ENCODE data around the gene CHCHD10.
A peak's percentile ranks its signal among the peaks of the same experiment; 100 is the strongest.

CHCHD10 gene

GRCh38 chr22:23764899-23765881 lies 2.6 kb downstream of the CHCHD10 start:
- no peak overlapping the region for H3K27ac ChIP-seq (ENCODE audit: low read length)
- H3K36me3 ChIP-seq (ENCODE audit: control insufficient read depth in 1 of 2, insufficient read depth in 2 of 2, low read length in 2 of 2), result peaks cover 0 to 4% of the 10 kb centered on the region in 2 donors
- no peak overlapping the region for H3K4me3 ChIP-seq (ENCODE audit: low read depth in 1 of 2, low read length in 2 of 2)
- H3K9me3 ChIP-seq (ENCODE audit: control insufficient read depth in 1 of 2, low read length in 2 of 2), result no peaks in the 10 kb centered on the region
- H3K4me1 ChIP-seq (ENCODE audit: control insufficient read depth in 1 of 2, insufficient read depth in 2 of 2, low read length in 2 of 2), result peaks cover 0 to 51% of the 10 kb centered on the region in 2 donors
- no peaks in the 10 kb centered on the region for H3K27me3 ChIP-seq (ENCODE audit: low read depth, low read length)

DNA sequence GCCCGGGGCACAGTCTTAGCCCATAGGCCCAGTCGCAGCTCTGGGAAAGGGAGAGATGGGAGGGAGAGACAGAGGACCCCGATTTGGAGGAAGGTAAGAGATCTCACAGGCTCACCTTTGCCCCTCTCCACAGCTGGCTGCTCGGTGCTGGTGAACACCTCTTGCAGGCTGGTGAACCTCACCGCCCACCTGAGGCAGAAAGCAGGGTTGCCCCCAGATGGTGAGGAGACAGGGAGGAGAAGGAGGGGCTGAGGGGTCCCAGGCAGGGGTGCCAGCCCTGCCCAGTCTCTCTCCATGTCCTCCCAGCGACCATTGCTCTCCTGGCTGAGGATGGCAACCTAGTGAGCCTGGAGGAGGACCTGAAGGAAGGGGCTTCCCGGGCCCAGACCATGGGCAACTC lies 3.8 kb downstream of the CHCHD10 start:
- H3K9me3 ChIP-seq (ENCODE audit: control insufficient read depth in 1 of 2, low read length in 2 of 2), result no peaks in the 10 kb centered on the region
- peaks cover 0 to 4% of the 10 kb centered on the region in 2 donors for H3K36me3 ChIP-seq (ENCODE audit: control insufficient read depth in 1 of 2, insufficient read depth in 2 of 2, low read length in 2 of 2)
- no peaks in the 10 kb centered on the region for H3K27me3 ChIP-seq (ENCODE audit: low read depth, low read length)
- H3K4me3 ChIP-seq (ENCODE audit: low read depth in 1 of 2, low read length in 2 of 2), result peak overlapping the region in 1 of 2 donors; percentile 53
- peaks cover 0 to 46% of the 10 kb centered on the region in 2 donors for H3K4me1 ChIP-seq (ENCODE audit: control insufficient read depth in 1 of 2, insufficient read depth in 2 of 2, low read length in 2 of 2)
- no peak overlapping the region for H3K27ac ChIP-seq (ENCODE audit: low read length)

DNA sequence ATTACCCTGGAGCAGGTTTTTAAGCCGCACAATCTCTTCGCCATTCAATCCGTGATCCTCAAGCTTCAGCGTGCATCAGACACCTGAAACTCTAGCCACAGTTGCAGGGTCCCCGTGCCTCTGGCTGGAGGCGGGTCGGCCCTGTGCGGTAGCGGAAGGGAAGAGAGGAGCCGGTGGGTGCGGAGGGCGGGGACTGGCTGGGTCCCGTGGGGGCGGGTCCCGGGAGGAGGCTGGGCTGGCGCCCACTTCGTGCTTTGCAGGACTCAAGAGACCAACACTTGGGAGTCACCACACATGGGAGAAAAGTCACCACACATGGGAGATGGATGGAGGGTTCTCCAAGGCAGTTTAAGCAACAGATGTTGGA lies 4.2 kb downstream of the CHCHD10 start:
- Histone ChIP-seq H3K36me3 (ENCODE audit: control insufficient read depth in 1 of 2, insufficient read depth in 2 of 2, low read length in 2 of 2) (peaks cover 0 to 4% of the 10 kb centered on the region in 2 donors), H3K9me3 (ENCODE audit: control insufficient read depth in 1 of 2, low read length in 2 of 2) (no peaks in the 10 kb centered on the region), H3K4me1 (ENCODE audit: control insufficient read depth in 1 of 2, insufficient read depth in 2 of 2, low read length in 2 of 2) (peaks cover 0 to 44% of the 10 kb centered on the region in 2 donors), H3K27me3 (ENCODE audit: low read depth, low read length) (no peaks in the 10 kb centered on the region), H3K4me3 (ENCODE audit: low read depth in 1 of 2, low read length in 2 of 2) (peak overlapping the region in 1 of 2 donors; percentile 53), H3K27ac (ENCODE audit: low read length) (no peak overlapping the region)

DNA sequence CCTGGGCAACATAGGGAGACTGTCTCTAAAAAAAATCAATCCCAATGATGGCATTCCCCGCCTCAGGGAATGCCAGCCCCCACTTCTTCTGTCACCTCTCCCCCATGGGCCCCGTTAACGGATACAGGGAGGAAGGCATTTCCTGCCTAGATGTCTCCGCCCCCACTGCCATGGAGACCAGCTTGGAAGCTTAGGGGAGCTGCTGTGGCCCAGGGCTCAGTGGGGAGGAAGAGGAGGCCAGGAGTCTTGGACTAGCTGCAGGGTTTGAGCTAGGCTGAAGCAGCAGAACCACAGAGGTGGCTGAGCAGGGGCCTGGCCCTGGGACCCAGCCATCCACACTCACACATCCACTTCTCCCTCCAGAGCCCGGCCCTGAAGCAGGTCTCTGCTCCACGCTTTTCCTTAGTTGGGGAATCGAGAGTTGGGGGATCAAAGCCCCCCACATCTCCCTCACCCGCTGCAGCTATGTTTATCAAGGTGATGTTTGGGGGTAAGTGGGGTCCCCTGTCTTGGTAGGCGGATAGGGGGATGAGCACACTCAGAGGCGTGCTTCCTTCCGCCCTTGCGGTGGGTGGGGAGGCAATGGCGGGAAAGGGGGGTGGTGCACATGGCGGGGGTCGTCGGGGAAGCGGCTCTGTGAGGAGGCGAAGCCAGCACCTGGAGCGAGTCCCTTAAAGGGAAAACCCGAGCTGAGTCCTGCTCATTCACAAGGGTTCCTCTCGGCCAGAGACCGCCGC lies 4.8 kb downstream of the CHCHD10 start, which contains the start of gene C22orf15:
Gene C22orf15 (plus strand): TSS at position 149 of the 737 bp plus-strand sequence. CDS start 317 bp downstream, at position 466.
- Histone ChIP-seq H3K36me3 (ENCODE audit: control insufficient read depth in 1 of 2, insufficient read depth in 2 of 2, low read length in 2 of 2) (peaks cover 0 to 4% of the 10 kb centered on the region in 2 donors), H3K27ac (ENCODE audit: low read length) (no peak within 1 kb of the TSS), H3K9me3 (ENCODE audit: control insufficient read depth in 1 of 2, low read length in 2 of 2) (no peaks in the 10 kb centered on the region), H3K4me3 (ENCODE audit: low read depth in 1 of 2, low read length in 2 of 2) (peak within 1 kb of the TSS in 1 of 2 donors; percentile 53), H3K27me3 (ENCODE audit: low read depth, low read length) (no peaks in the 10 kb centered on the region), H3K4me1 (ENCODE audit: control insufficient read depth in 1 of 2, insufficient read depth in 2 of 2, low read length in 2 of 2) (peaks cover 0 to 44% of the 10 kb centered on the region in 2 donors)

DNA sequence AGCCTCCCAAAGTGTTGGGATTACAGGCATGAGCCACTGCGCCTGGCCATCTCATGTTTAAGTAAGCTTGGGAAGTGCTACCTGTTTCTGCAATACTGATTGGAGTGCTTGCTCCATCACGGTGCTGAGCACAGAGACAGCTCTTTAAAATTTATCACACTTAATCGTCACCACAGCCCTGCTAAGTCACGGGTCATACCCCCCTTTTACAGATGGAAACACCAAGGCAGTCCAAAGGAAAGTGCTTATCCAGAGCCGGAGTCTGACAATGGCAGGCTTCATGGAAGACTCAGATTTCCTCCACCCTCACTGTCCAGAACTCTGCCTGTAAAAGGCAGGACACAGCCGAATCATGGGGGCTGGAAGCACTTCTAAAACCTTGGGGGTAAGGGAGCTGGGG lies 7.7 kb downstream of the CHCHD10 start:
- H3K36me3 ChIP-seq (ENCODE audit: control insufficient read depth in 1 of 2, insufficient read depth in 2 of 2, low read length in 2 of 2), result no peaks in the 10 kb centered on the region
- H3K4me1 ChIP-seq (ENCODE audit: control insufficient read depth in 1 of 2, insufficient read depth in 2 of 2, low read length in 2 of 2), result peaks cover 0 to 24% of the 10 kb centered on the region in 2 donors
- H3K27me3 ChIP-seq (ENCODE audit: low read depth, low read length), result no peaks in the 10 kb centered on the region
- H3K9me3 ChIP-seq (ENCODE audit: control insufficient read depth in 1 of 2, low read length in 2 of 2), result no peaks in the 10 kb centered on the region
- H3K4me3 ChIP-seq (ENCODE audit: low read depth in 1 of 2, low read length in 2 of 2), result no peak overlapping the region
- no peak overlapping the region for H3K27ac ChIP-seq (ENCODE audit: low read length)

- Histone ChIP-seq H3K36me3 (ENCODE audit: control insufficient read depth in 1 of 2, insufficient read depth in 2 of 2, low read length in 2 of 2) (no peaks in the 10 kb centered on the region), H3K9me3 (ENCODE audit: control insufficient read depth in 1 of 2, low read length in 2 of 2) (no peaks in the 10 kb centered on the region), H3K27me3 (ENCODE audit: low read depth, low read length) (no peaks in the 10 kb centered on the region), H3K27ac (ENCODE audit: low read length) (no peak overlapping the region), H3K4me1 (ENCODE audit: control insufficient read depth in 1 of 2, insufficient read depth in 2 of 2, low read length in 2 of 2) (peaks cover 0 to 19% of the 10 kb centered on the region in 2 donors), H3K4me3 (ENCODE audit: low read depth in 1 of 2, low read length in 2 of 2) (no peak overlapping the region)
Measured at GRCh38 chr22:23759566-23759965, 8.2 kb downstream of the CHCHD10 start.

DNA sequence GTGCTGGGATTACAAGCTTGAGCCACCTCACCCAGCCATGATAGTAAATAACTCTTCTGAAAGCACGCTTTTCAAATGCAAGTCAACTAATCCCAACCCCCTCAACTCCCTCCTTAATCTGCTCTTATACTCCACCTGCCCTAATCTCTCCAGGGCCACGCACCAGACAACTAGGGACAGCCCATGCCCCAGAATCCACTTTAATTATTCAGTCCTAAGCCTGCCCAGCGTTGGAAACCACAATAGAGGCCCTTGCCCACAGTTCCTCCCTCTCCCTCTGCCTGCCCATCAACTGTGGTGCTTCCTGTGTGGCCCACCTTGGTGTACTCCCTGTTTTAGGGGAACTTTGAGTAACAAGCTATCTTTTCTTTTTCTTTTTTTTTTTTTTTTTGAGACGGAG lies 10.9 kb downstream of the CHCHD10 start:
- H3K4me3 ChIP-seq (ENCODE audit: low read depth in 1 of 2, low read length in 2 of 2), result no peak overlapping the region
- H3K27me3 ChIP-seq (ENCODE audit: low read depth, low read length), result no peaks in the 10 kb centered on the region
- peaks cover 0 to 3% of the 10 kb centered on the region in 2 donors for H3K4me1 ChIP-seq (ENCODE audit: control insufficient read depth in 1 of 2, insufficient read depth in 2 of 2, low read length in 2 of 2)
- no peaks in the 10 kb centered on the region for H3K9me3 ChIP-seq (ENCODE audit: control insufficient read depth in 1 of 2, low read length in 2 of 2)
- no peaks in the 10 kb centered on the region for H3K36me3 ChIP-seq (ENCODE audit: control insufficient read depth in 1 of 2, insufficient read depth in 2 of 2, low read length in 2 of 2)
- no peak overlapping the region for H3K27ac ChIP-seq (ENCODE audit: low read length)

GRCh38 chr22:23755711-23756110 lies 12.1 kb downstream of the CHCHD10 start:
- no peak overlapping the region for H3K4me3 ChIP-seq (ENCODE audit: low read depth in 1 of 2, low read length in 2 of 2)
- H3K27me3 ChIP-seq (ENCODE audit: low read depth, low read length), result no peaks in the 10 kb centered on the region
- no peaks in the 10 kb centered on the region for H3K9me3 ChIP-seq (ENCODE audit: control insufficient read depth in 1 of 2, low read length in 2 of 2)
- no peak overlapping the region for H3K27ac ChIP-seq (ENCODE audit: low read length)
- H3K4me1 ChIP-seq (ENCODE audit: control insufficient read depth in 1 of 2, insufficient read depth in 2 of 2, low read length in 2 of 2), result peaks cover 0 to 7% of the 10 kb centered on the region in 2 donors
- no peaks in the 10 kb centered on the region for H3K36me3 ChIP-seq (ENCODE audit: control insufficient read depth in 1 of 2, insufficient read depth in 2 of 2, low read length in 2 of 2)

DNA sequence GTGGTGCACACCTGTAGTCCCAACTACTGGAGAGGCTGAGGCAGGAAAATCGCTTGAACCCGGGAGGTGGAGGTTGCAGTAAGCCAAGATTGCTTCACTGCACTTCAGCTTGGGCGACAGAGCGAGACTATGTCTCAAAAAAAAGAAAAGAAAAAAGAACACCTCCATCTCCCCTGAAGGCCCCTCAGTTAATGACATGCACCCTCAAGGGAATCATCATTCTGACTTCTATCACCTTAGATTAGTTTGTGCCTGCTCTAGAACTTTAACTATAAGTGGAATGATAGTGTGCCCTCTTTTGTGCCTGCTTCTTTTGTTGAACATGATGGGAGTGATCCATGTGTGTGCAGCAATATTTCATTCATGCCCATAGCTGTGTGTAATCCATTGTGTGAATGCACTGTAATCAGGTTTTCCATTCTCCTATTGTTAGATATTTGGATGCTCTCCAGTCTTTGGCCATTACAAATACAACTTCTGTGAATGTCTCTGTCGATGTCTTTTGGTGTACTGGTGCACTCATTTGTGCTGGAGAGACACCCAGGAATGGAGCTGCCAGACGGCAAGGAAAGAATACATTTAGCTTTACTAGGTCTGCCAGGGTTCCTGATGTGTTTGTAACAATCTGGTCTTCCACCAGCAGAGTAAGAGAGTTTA lies 12.7 kb downstream of the CHCHD10 start:
- Histone ChIP-seq H3K9me3 (ENCODE audit: control insufficient read depth in 1 of 2, low read length in 2 of 2) (no peaks in the 10 kb centered on the region), H3K4me1 (ENCODE audit: control insufficient read depth in 1 of 2, insufficient read depth in 2 of 2, low read length in 2 of 2) (peaks cover 2 to 13% of the 10 kb centered on the region in 2 donors), H3K27me3 (ENCODE audit: low read depth, low read length) (no peaks in the 10 kb centered on the region), H3K36me3 (ENCODE audit: control insufficient read depth in 1 of 2, insufficient read depth in 2 of 2, low read length in 2 of 2) (no peaks in the 10 kb centered on the region), H3K27ac (ENCODE audit: low read length) (no peak overlapping the region), H3K4me3 (ENCODE audit: low read depth in 1 of 2, low read length in 2 of 2) (no peak overlapping the region)

- Histone ChIP-seq H3K4me3 (ENCODE audit: low read depth in 1 of 2, low read length in 2 of 2) (no peak within 1 kb of the TSS), H3K4me1 (ENCODE audit: control insufficient read depth in 1 of 2, insufficient read depth in 2 of 2, low read length in 2 of 2) (peaks cover 7 to 19% of the 10 kb centered on the region in 2 donors), H3K9me3 (ENCODE audit: control insufficient read depth in 1 of 2, low read length in 2 of 2) (no peaks in the 10 kb centered on the region), H3K27ac (ENCODE audit: low read length) (no peak within 1 kb of the TSS), H3K27me3 (ENCODE audit: low read depth, low read length) (no peaks in the 10 kb centered on the region), H3K36me3 (ENCODE audit: control insufficient read depth in 1 of 2, insufficient read depth in 2 of 2, low read length in 2 of 2) (no peaks in the 10 kb centered on the region)
Measured at GRCh38 chr22:23754220-23754919, 13.4 kb downstream of the CHCHD10 start, which contains the start of gene VPREB3. Gene VPREB3 (minus strand): TSS chr22:23754425. CDS start chr22:23754363, 62 bp downstream.

Data from muscle layer of duodenum (tissue), 2 donors.